GM12878 (cell line): ENCODE measurements around the gene DYNC2H1. TPM values are rescaled to one million over a fixed set of nuclear protein-coding genes. Genes with fewer than 3 reads are reported as not detected.
A peak's percentile ranks its signal among the peaks of the same experiment; 100 is the strongest.

Source experiments
- ATAC-seq: fragments of 200-7000 bp; cut with Tn5 transposase; 3 replicates; pipeline ENCODE4 v1.9.1; 2020; ENCODE audit warnings: mild to moderate bottlenecking, moderate library complexity
- BruUV-seq: library from RNA; stranded (reverse); fragments of 400-500 nt; replicated peaks from 2 replicates; lab custom pipeline; 2021; lab: Mats Ljungman, UMichigan
- CTCF ChIA-PET: fragments of 300-600 bp; sonication (Branson Sonifier 250); formaldehyde crosslinking; extraction: SDS; loops from one replicate; lab custom pipeline; 2021; ENCODE audit warnings: inconsistent platforms; lab: Yijun Ruan, JAX
- POLR2A ChIA-PET: fragments of 350-600 bp; formaldehyde crosslinking; extraction: SDS; loops from one replicate; lab custom pipeline; 2021; ENCODE audit warnings: inconsistent platforms; lab: Charles Lee
- RAD21 ChIA-PET: fragments of 300-600 bp; sonication (Branson Sonifier 250); formaldehyde crosslinking; loops from one replicate; lab custom pipeline; 2023; ENCODE audit warnings: antibody characterized with exemption; ENCODE audit not compliant: unreplicated experiment; lab: Charles Lee
- SMC1A ChIA-PET: fragments of 300-600 bp; sonication (Branson Sonifier 250); formaldehyde crosslinking; loops from one replicate; lab custom pipeline; 2023; ENCODE audit not compliant: unreplicated experiment, uncharacterized antibody; lab: Charles Lee
- DNase-seq: peaks from one replicate; pipeline ENCODE4 v3.0.0-alpha.2; 2011; ENCODE audit warnings: low read depth, low spot score
- FAIRE-seq: peaks from 3 replicates; lab custom pipeline; 2011; peaks lifted over from hg19 to GRCh38; lab: Jason Lieb, UNC
- H2AFZ ChIP-seq: 2 replicates; pipeline ENCODE4 v1.6.0; 2011; ENCODE audit warnings: low read depth, low read length, control low read depth; ENCODE audit not compliant: control insufficient read depth
- H3K27ac ChIP-seq: 2 replicates; pipeline ENCODE4 v1.5.1; 2011; ENCODE audit warnings: control low read depth; ENCODE audit not compliant: control insufficient read depth, insufficient read depth
- H3K27me3 ChIP-seq, 2 experiments: replicated peaks in 1 of 2; 2 replicates each; pipeline versions ENCODE4 v1.6.0 to v1.6.1; 2011; ENCODE audit warnings: low read length in 1 of 2; ENCODE audit not compliant: control insufficient read depth in 2 of 2, insufficient read depth in 2 of 2
- H3K36me3 ChIP-seq, 2 experiments: 2 replicates each; pipeline ENCODE4 v1.5.1; 2011; ENCODE audit warnings: low read length in 1 of 2; ENCODE audit not compliant: control insufficient read depth in 2 of 2, insufficient read depth in 2 of 2
- H3K4me1 ChIP-seq: 2 replicates; pipeline ENCODE4 v1.6.1; 2011; ENCODE audit warnings: mild to moderate bottlenecking, low read length, moderate library complexity, mixed read lengths; ENCODE audit not compliant: control insufficient read depth, insufficient read depth
- H3K4me2 ChIP-seq: 2 replicates; pipeline ENCODE4 v1.6.0; 2011; ENCODE audit warnings: control low read depth; ENCODE audit not compliant: control insufficient read depth, insufficient read depth
- H3K4me3 ChIP-seq: fragments of 200-600 bp; sonication (generic); 2 replicates; pipeline ENCODE4 v1.5.1; 2016
- H3K79me2 ChIP-seq: 2 replicates; pipeline ENCODE4 v1.6.0; 2011; ENCODE audit warnings: low read length; ENCODE audit not compliant: control insufficient read depth, insufficient read depth
- H3K9ac ChIP-seq: 2 replicates; pipeline ENCODE4 v1.8.0; 2011; ENCODE audit warnings: low read length, control low read depth, mixed read lengths; ENCODE audit not compliant: control insufficient read depth, insufficient read depth
- H3K9me3 ChIP-seq: replicated peaks from 3 replicates; pipeline ENCODE4 v1.5.1; 2011; ENCODE audit warnings: mild to moderate bottlenecking, low read length; ENCODE audit not compliant: control insufficient read depth, insufficient read depth
- H4K20me1 ChIP-seq: 2 replicates; pipeline ENCODE4 v1.6.0; 2011; ENCODE audit not compliant: control insufficient read depth, insufficient read depth
- FOS ChIP-seq: IDR thresholded peaks from 3 replicates; pipeline ENCODE4 v1.6.1; 2011; ENCODE audit warnings: borderline replicate concordance; ENCODE audit not compliant: insufficient read length; ENCODE audit errors: extremely low read depth
- FOXM1 ChIP-seq: IDR thresholded peaks from 2 replicates; pipeline ENCODE4 v1.6.1; 2012; ENCODE audit warnings: low read depth, mild to moderate bottlenecking, inconsistent platforms, low read length, moderate library complexity
- HDAC6 ChIP-seq: fragments of 200-600 bp; sonication (generic); IDR thresholded peaks from one replicate; pipeline ENCODE4 v1.8.0; 2017; ENCODE audit warnings: antibody characterized with exemption; ENCODE audit not compliant: unreplicated experiment
- IKZF2 ChIP-seq, 2 experiments: fragments of 450-650 bp; IDR thresholded peaks; 2 replicates each; pipeline ENCODE4 v1.6.1; 2017; ENCODE audit warnings: mild to moderate bottlenecking in 2 of 2, moderate library complexity in 2 of 2
- MEF2B ChIP-seq: fragments of 450-650 bp; IDR thresholded peaks from 2 replicates; pipeline ENCODE4 v1.6.1; 2018; ENCODE audit warnings: mild to moderate bottlenecking, moderate library complexity; ENCODE audit not compliant: partially characterized antibody, poor library complexity, severe bottlenecking
- NBN ChIP-seq: fragments of 450-650 bp; IDR thresholded peaks from 2 replicates; pipeline ENCODE4 v1.6.1; 2016
- SMAD5 ChIP-seq: IDR thresholded peaks from 2 replicates; pipeline ENCODE4 v1.6.1; 2016; ENCODE audit warnings: antibody characterized with exemption, low read depth
- STAT3 ChIP-seq: IDR thresholded peaks from 2 replicates; pipeline ENCODE4 v1.6.1; 2011; ENCODE audit warnings: low read depth, low read length, improper control_type of control experiment
- SUZ12 ChIP-seq: fragments of 200-600 bp; sonication (generic); IDR thresholded peaks from one replicate; pipeline ENCODE4 v1.6.1; 2018; ENCODE audit warnings: antibody characterized with exemption, mild to moderate bottlenecking; ENCODE audit not compliant: unreplicated experiment
- TARDBP ChIP-seq: IDR thresholded peaks from 2 replicates; pipeline ENCODE4 v1.6.1; 2016; ENCODE audit warnings: borderline replicate concordance
- ZBED1 ChIP-seq: IDR thresholded peaks from 2 replicates; pipeline ENCODE4 v1.6.1; 2016; ENCODE audit warnings: borderline replicate concordance
- WGBS: methylation state at CpG from one replicate; pipeline ENCODE4 v1.1.6; 2016; ENCODE audit warnings: low lambda C conversion rate; ENCODE audit not compliant: insufficient replicate concordance, insufficient coverage; ENCODE audit errors: missing lambda C conversion rate; 5-methylcytosine and 5-hydroxymethylcytosine counted together
- in situ Hi-C: fragments of 300-500 bp; cut with MboI; formaldehyde crosslinking; loops from 9 replicates; pipeline ENCODE4 v1.14.3; 2018; ENCODE audit warnings: mixed read lengths
- intact Hi-C: fragments of 100-400 bp; cut with micrococcal nuclease; formaldehyde crosslinking; loops from one replicate; pipeline ENCODE4 v1.14.2; 2022; ENCODE audit not compliant: unreplicated experiment
- polyA plus RNA-seq, 11 experiments: library from polyadenylated mRNA; depleted of rRNA in 4 of 11; unstranded in 6 of 11; stranded (reverse) in 5 of 11; fragments of >200 nt; fragmentation: Nextera tagmentation in 4 of 11; fragmentation: Illumina TruSeq in 1 of 11; extraction: Ambion mirVana in 4 of 11; extraction: Trizol in 1 of 11; gene quantifications; 1 replicate in 1 of 11; 2 replicates in 10 of 11; pipeline versions ENCODE4 v1.2.1 to v1.2.3, GENCODE V29; 2011 to 2016; ENCODE audit warnings: inconsistent platforms in 2 of 11, missing spikeins in 2 of 11, low read depth in 1 of 11
- total RNA-seq, 4 experiments: library from RNA; depleted of rRNA in 3 of 4; stranded (reverse); fragments of >200 nt in 3 of 4; fragmentation: Illumina TruSeq in 1 of 4; extraction: Trizol in 1 of 4; gene quantifications; 2 replicates each; pipeline versions ENCODE4 v1.2.1 to v1.2.3, GENCODE V29; 2013 to 2021
- TF ChIP-seq, protein P1 (sequence below): fragments of 450-650 bp; IDR thresholded peaks from 2 replicates; pipeline ENCODE4 v1.6.1; 2016; ENCODE audit warnings: mild to moderate bottlenecking, moderate library complexity, borderline replicate concordance
- TF ChIP-seq, protein P2 (sequence below): fragments of 450-650 bp; IDR thresholded peaks from 2 replicates; pipeline ENCODE4 v1.6.1; 2017; ENCODE audit warnings: mild to moderate bottlenecking, moderate library complexity
- TF ChIP-seq, protein P3 (sequence below): IDR thresholded peaks from 2 replicates; pipeline ENCODE4 v1.6.1; 2012; ENCODE audit warnings: low read depth, low read length, improper control_type of control experiment

The DYNC2H1 gene
- total and polyA plus RNA-seq, 10 of the 15 experiments (the other 5 are each of a cell fraction or from before 2014, with no cell fraction given), result 0.12 to 3.9 (median 0.23) TPM; not detected in 2

DNA sequence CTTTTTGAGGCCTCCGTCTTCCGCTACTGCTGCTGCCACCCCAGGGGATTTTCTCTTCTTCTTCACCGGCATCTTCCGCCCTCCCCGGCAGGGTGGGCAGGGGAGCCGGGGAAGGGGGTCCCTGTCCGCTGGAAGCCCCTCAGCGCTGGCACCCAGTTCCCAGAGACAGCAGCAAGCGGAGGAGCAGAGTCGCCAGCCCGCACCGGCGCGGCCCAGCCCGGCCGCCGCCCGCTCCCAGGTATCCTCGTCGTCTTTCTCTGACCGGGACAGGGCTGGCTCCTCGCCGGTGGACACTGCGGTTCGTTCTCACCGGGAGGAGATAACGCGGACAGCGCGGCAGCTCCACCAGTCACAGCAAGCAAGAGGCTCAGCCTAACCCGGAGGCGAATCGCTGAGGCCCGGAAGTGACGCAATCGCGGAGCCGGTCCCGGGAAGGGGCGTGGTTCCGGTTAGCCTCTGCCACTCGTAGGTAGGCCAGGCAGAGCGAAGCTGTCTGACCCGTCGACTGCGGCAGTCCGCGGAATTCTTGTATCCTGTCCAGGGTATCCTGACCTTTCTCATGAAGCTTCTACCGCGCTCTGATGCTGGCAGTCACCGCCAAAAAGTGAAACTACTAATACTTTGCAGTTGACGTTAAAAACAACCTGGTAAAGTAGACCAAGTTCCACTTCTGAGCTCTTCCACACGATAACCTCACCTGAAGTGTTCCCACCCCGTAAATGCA is 17.3 kb upstream of the DYNC2H1 start, which contains the start of gene DCUN1D5:
DCUN1D5 (minus strand) TSS at position 360 of the 724 bp plus-strand sequence; CDS start at position 72, 288 bp downstream.
- Histone ChIP-seq H3K27me3 (no peaks in the 10 kb centered on the region), H2AFZ (peak within 1 kb of the TSS; percentile 100), H4K20me1 (no peaks in the 10 kb centered on the region), H3K36me3 (no peaks in the 10 kb centered on the region), H3K27ac (peak within 1 kb of the TSS; percentile 81), H3K4me3 (peak within 1 kb of the TSS; percentile 96), H3K79me2 (peaks cover 49% of the 10 kb centered on the region), H3K9ac (peak within 1 kb of the TSS; percentile 83), H3K9me3 (no peaks in the 10 kb centered on the region), H3K4me2 (peak within 1 kb of the TSS; percentile 92), H3K4me1 (no peaks in the 10 kb centered on the region)
- SMC1A ChIA-PET, result interaction anchor here (0.7 to 1.5 kb wide), 12 partner anchors 9 to 479 kb away, joined by 3 to 10 read pairs (median 4); partner anchors contain the start of gene DYNC2H1
- ATAC-seq (peak; percentile 97), DNase-seq (peak; percentile 89), FAIRE-seq (peak; percentile 98)
- intact Hi-C loops, result loop anchor here (10.0 kb wide), 1 partner anchor 513 kb away; no protein-coding TSS in a partner anchor
- in situ Hi-C loops, result no loop called here
- POLR2A ChIA-PET, result interaction anchor here (0.8 to 2.7 kb wide), 5 partner anchors 16 to 56 kb away, joined by 3 to 21 read pairs (median 4); partner anchors contain the start of gene DYNC2H1
- RAD21 ChIA-PET, result interaction anchor here (0.9 to 1.2 kb wide), 4 partner anchors 17 to 177 kb away, joined by 3 to 6 read pairs (median 4); partner anchors contain the start of gene DYNC2H1
- TSS peak; percentile 93 for BruUV-seq
- CTCF ChIA-PET, result interaction anchor here (0.6 to 4.0 kb wide), 10 partner anchors 9 to 282 kb away, joined by 3 to 28 read pairs (median 4); partner anchors contain the start of gene DYNC2H1
- WGBS, result under 1% methylated on average over 33 of the region's 54 CpGs
- TF ChIP-seq TARDBP, result no peak
- TF ChIP-seq, protein P1, sequence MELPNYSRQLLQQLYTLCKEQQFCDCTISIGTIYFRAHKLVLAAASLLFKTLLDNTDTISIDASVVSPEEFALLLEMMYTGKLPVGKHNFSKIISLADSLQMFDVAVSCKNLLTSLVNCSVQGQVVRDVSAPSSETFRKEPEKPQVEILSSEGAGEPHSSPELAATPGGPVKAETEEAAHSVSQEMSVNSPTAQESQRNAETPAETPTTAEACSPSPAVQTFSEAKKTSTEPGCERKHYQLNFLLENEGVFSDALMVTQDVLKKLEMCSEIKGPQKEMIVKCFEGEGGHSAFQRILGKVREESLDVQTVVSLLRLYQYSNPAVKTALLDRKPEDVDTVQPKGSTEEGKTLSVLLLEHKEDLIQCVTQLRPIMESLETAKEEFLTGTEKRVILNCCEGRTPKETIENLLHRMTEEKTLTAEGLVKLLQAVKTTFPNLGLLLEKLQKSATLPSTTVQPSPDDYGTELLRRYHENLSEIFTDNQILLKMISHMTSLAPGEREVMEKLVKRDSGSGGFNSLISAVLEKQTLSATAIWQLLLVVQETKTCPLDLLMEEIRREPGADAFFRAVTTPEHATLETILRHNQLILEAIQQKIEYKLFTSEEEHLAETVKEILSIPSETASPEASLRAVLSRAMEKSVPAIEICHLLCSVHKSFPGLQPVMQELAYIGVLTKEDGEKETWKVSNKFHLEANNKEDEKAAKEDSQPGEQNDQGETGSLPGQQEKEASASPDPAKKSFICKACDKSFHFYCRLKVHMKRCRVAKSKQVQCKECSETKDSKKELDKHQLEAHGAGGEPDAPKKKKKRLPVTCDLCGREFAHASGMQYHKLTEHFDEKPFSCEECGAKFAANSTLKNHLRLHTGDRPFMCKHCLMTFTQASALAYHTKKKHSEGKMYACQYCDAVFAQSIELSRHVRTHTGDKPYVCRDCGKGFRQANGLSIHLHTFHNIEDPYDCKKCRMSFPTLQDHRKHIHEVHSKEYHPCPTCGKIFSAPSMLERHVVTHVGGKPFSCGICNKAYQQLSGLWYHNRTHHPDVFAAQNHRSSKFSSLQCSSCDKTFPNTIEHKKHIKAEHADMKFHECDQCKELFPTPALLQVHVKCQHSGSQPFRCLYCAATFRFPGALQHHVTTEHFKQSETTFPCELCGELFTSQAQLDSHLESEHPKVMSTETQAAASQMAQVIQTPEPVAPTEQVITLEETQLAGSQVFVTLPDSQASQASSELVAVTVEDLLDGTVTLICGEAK, result peak; percentile 94
- TF ChIP-seq STAT3, result no peak
- TF ChIP-seq FOXM1, result no peak
- TF ChIP-seq FOS, result no peak
- TF ChIP-seq NBN, result peak; percentile 64; the same call in 1 of the 2 replicates
- TF ChIP-seq MEF2B, result peak; percentile 30
- no peak for TF ChIP-seq HDAC6
- TF ChIP-seq, protein P2, sequence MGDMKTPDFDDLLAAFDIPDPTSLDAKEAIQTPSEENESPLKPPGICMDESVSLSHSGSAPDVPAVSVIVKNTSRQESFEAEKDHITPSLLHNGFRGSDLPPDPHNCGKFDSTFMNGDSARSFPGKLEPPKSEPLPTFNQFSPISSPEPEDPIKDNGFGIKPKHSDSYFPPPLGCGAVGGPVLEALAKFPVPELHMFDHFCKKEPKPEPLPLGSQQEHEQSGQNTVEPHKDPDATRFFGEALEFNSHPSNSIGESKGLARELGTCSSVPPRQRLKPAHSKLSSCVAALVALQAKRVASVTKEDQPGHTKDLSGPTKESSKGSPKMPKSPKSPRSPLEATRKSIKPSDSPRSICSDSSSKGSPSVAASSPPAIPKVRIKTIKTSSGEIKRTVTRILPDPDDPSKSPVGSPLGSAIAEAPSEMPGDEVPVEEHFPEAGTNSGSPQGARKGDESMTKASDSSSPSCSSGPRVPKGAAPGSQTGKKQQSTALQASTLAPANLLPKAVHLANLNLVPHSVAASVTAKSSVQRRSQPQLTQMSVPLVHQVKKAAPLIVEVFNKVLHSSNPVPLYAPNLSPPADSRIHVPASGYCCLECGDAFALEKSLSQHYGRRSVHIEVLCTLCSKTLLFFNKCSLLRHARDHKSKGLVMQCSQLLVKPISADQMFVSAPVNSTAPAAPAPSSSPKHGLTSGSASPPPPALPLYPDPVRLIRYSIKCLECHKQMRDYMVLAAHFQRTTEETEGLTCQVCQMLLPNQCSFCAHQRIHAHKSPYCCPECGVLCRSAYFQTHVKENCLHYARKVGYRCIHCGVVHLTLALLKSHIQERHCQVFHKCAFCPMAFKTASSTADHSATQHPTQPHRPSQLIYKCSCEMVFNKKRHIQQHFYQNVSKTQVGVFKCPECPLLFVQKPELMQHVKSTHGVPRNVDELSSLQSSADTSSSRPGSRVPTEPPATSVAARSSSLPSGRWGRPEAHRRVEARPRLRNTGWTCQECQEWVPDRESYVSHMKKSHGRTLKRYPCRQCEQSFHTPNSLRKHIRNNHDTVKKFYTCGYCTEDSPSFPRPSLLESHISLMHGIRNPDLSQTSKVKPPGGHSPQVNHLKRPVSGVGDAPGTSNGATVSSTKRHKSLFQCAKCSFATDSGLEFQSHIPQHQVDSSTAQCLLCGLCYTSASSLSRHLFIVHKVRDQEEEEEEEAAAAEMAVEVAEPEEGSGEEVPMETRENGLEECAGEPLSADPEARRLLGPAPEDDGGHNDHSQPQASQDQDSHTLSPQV, result no peak
- TF ChIP-seq SMAD5, result peak; percentile 86; the same call in 1 of the 2 replicates
- TF ChIP-seq, protein P3, sequence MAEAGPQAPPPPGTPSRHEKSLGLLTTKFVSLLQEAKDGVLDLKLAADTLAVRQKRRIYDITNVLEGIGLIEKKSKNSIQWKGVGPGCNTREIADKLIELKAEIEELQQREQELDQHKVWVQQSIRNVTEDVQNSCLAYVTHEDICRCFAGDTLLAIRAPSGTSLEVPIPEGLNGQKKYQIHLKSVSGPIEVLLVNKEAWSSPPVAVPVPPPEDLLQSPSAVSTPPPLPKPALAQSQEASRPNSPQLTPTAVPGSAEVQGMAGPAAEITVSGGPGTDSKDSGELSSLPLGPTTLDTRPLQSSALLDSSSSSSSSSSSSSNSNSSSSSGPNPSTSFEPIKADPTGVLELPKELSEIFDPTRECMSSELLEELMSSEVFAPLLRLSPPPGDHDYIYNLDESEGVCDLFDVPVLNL, result no peak
- no peak for TF ChIP-seq IKZF2 (IDR thresholded peaks at IDR 0.05)
- TF ChIP-seq ZBED1, result no peak
- no peak for TF ChIP-seq SUZ12
